CD4-positive, alpha-beta T cell treated with Interleukin-4 for 4 hours (primary cell): ENCODE measurements around the gene FAM234A.

Experiments
- DNase-seq: peaks from one replicate; pipeline ENCODE4 v3.0.0-alpha.2; 2020

The FAM234A gene

DNA sequence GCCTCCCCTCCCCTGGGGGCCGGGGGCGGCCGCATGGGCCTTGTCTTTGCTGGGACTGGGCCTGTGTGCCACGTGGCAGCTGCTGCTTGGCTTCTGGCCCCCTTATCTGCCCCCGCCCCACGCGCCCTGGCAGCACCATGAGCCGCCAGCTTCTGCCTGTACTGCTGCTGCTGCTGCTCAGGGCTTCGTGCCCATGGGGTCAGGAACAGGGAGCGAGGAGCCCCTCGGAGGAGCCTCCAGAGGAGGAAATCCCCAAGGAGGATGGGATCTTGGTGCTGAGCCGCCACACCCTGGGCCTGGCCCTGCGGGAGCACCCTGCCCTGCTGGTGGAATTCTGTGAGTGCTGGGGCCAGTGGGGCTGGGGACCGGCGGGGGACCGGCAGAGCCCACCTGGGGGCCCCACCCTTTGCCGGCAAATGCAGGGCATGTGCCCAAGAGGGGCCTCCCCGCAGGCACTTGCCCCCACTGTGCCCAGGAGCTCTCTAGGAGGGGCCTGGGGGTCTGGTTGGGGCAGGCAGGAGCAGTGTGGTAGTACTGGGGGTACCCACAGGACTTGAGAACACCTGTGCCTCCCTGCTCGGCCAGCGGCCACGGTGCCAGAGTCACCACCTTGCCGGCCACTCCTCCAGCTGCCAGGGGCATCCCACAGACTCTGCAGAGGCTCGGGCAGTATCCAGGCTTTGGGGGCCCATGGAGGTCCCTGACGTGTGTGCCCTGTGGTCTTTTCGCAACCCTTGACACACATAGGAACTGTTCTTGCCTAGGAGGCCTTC lies 48.6 kb downstream of the FAM234A start, which contains the start of gene PDIA2:
TSS of gene PDIA2 (plus strand) at position 132 of the 773 bp plus-strand sequence. CDS start at position 138, 6 bp downstream.
- DNase-seq: no peak

DNA sequence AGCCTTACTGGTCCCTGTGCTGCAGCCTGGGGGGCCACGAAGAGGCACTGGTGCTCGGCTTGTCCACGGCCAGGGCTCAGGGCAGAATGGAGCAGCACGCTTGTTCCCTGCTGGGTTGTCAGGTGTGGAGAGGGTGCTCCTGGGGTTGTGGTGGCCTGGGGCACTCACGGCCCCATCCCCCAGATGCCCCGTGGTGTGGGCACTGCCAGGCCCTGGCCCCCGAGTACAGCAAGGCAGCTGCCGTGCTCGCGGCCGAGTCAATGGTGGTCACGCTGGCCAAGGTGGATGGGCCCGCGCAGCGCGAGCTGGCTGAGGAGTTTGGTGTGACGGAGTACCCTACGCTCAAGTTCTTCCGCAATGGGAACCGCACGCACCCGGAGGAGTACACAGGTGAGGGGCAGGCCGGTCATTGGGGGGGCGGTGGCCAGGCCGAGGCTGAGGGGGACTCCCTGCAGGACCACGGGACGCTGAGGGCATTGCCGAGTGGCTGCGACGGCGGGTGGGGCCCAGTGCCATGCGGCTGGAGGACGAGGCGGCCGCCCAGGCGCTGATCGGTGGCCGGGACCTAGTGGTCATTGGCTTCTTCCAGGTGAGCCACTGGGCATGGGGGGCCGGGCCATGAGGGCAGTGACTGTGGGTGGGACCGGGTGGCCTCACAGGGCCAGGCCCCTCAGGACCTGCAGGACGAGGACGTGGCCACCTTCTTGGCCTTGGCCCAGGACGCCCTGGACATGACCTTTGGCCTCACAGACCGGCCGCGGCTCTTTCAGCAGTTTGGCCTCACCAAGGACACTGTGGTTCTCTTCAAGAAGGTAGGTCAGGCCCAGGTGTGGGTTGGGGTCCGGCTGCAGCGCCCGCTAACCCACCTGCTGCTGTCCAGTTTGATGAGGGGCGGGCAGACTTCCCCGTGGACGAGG lies 49.8 kb downstream of the FAM234A start:
- DNase-seq: no peak

DNA sequence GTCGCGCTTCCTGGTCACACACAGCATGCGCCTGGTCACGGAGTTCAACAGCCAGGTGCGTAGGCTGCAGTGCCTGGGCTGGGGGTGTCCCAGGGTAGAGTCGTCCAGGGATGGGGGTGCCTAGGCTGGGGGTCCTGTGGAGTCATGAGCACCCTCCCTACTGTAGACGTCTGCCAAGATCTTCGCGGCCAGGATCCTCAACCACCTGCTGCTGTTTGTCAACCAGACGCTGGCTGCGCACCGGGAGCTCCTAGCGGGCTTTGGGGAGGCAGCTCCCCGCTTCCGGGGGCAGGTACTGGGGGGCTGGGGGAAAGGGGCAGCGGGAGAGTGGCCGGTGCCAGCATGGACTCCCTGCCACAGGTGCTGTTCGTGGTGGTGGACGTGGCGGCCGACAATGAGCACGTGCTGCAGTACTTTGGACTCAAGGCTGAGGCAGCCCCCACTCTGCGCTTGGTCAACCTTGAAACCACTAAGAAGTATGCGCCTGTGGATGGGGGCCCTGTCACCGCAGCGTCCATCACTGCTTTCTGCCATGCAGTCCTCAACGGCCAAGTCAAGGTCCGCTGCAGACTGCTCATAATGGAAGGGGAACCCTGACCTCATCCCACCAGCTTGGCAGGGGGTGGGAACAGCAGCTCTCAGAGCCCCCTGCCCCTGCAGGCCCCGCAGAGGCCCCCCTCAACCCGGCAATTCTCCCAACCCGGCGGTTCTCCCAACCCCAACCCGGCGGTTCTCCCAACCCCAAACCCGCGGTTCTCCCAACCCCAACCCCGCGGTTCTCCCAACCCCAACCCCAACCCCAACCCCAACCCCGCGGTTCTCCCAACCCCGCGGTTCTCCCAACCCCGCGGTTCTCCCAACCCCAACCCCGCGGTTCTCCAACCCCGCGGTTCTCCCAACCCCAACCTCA lies 50.8 kb downstream of the FAM234A start:
- DNase-seq: no peak

DNA sequence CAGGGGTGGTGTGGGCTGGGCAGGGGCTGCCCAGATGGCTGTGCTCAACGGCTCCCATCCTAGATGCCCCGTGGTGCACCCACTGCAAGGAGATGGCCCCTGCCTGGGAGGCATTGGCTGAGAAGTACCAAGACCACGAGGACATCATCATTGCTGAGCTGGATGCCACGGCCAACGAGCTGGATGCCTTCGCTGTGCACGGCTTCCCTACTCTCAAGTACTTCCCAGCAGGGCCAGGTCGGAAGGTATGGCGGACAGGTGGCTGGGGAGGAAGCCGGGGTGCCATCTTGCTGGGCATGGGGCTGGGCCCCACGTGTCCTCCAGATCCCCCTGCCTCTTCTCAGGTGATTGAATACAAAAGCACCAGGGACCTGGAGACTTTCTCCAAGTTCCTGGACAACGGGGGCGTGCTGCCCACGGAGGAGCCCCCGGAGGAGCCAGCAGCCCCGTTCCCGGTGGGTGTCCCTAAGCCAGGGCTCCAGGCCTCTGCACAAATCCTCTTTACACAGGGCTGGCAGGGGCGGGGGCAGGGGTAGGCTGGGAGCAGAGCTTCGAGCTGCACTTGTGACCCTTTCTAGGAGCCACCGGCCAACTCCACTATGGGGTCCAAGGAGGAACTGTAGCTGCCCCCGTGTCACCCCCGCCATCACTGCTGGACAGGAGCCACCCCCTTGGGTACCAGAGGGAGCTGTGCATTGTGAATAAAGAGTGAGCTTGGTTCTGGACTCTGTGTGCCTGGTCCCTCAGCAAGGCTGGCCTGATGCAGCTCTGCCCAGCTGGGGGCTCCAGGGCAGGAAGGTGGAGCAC lies 52.1 kb downstream of the FAM234A start:
- no peak for DNase-seq

DNA sequence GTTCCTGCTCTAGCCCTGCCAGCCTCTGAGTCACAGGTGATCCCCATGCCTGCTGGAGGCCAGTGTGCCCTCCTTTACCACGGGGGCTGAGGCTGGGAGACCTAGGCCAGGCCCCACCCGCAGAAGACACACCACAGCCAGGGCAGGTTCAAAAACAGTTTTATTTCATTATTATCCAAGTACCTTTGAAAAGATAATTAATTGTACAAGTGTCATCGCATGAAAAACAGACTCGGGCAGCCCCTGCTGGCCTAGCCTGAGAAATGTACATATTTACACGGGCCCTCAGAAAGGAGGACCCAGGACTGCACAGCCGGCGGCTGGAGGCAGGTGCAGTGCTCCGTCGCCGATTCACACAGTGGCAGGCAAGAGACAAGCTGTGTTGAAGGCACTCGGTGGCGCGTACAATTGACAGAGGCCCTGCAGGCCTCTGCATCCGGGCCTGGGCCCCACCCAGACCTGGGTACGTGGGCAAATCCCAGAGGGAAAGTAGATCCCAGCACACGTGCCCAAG lies 52.7 kb downstream of the FAM234A start:
- DNase-seq: no peak

DNA sequence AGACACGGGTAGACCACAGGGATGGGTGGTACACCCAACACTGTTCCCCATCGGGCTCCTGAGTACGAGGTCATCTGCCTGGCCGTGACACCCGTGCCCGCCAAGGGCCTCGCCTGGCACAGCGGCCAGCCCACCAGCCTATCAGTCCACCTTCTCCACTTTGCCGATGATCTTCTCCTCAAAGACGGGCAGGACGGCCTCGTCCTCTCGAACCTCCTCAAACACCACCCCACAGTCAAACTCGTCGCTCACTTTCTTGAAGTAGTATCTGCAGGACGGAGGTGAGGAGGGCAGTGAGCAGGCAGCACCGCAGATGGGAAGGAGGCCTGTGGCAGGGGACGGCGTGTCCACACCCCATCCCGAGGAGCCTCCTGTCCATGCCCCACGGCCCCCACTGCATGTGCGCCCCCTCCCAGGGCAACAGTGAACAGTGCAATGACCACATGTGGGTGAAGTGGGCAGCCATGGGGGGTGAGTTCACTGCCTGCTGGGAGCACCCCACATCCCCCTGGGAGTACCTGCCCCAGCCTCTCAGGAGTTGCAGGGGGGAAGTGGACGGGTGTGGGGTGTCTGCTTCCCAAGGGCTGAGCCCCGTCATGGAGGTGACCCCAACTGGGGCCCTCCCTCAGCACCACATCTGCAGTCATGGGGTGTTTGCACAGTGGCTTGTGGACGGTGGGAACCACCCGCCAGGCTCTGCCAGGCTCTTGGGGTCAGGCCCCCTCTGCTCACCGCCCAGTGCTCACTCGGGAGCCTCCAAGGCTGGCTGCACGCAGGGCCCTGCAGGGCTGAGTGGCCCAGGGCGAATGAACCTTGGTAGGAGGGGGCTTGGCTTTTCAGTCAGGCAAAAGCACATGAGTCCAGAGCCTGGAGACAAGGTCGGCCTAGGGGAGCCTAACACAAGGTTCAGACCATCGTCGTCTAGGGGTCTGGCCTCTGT lies 53.6 kb downstream of the FAM234A start:
- no peak for DNase-seq

DNA sequence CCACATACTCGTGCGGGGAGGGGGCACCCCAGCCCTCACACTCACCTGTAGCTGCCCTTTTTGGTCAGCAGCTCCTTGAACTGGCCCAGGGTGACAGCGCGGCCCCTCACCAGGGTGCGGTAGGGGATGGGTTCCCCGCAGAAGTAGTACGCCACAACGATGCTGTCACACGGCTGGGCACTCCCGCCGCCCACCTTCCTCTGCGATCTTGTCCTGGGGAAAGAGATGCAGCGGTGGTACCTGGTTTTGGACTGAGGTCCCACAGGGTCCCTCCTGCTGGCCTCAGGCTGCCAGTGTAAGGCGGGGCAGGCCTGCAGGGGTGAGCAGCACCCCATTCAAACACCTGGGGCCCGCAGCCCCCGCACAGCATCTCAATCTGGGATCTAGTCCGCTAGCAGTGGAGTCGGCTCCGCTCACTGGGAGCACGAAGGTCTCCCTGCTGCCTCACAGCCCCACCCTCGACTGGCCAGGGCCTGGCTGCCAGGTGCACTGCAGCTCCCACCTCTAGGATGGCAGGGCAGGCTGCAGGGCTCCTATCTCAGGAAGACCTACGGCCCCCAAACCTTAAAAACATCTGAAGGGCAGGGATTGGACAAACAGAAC lies 54.9 kb downstream of the FAM234A start:
- no peak for DNase-seq

DNA sequence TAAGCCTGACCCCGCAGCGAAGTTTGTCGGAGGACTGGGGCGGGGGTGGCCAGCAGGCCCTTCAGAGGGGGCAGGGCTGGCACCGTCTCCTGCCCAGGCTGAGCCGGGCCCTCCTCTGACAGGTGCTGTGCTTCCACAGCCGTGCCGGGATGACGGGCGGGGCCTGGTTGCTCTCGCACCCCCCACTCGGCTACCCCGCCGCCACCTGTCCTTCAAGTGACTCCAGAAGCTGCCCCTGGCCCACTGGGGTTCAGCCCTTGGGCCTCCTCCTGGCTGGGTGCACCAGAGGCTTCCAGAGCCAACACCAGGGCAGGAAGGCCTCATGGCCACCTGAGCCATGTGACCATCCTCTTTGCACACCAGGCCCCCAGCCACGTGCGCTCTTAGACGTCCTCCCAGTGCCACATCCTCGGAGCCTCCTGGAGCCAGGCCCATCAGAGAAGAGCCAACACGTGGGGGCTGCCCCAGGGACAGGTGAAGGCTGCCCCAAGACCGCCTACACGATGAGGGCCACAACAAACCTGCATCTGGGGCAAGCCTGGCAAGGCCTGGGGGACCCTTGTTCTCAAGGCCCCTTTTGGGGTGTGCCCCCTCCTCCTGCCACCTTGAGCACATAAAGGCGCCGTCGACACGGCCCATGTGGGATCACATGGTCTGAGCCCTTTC lies 55.5 kb downstream of the FAM234A start:
- no peak for DNase-seq

DNA sequence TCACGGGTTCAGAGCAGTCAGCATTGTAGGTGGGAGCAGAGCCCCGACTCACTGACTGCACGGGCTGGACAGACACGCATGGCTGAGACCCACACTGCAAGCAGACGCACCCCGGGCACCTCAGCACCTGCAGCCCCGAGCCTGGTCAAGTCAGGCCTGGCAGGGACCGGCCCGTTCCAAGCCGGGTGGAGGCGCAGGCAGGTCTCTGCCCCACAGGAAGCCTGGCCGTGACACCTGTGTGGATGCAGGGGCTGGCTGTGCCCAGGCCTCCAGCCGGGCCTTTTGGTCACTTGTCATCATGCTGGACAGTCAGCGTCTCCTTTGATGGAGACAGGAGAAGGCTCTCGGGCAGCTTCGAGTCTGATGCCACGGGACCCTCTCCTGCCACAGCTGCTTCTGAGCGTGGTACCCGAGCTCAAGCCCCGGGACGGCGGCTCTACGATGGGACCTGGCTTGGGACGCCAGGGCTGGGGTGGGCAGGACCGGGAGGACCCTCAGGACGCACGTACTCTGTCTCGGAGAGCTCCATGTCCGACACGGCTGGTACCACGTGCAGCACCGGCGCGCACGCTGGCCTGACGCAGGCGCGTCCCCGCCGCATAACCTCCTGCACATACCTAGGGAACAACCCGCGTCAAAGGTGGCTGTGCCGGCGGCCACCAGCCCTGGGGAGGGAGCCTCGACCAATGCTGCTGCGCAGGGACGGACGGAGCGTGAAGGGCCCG lies 56.2 kb downstream of the FAM234A start:
- no peak for DNase-seq

DNA sequence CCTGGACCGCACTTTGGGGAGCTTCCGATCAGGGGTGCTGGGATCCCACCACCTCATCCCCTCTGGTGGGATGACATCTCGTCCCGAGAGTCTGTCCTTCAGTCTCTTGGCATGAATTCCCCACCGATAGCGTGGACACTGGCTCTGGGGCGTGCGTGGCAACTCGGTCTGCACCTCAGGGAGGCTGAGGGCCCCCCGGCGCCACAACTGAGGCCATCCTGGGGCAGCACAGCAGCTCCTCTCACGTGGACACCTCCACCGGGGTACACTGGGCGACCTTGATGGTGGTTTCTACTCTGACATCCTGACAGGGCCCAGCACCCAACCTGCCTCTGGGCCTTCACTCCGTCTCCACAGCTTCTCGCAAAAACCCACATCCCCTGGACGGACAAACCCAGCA lies 56.9 kb downstream of the FAM234A start:
- DNase-seq: no peak

DNA sequence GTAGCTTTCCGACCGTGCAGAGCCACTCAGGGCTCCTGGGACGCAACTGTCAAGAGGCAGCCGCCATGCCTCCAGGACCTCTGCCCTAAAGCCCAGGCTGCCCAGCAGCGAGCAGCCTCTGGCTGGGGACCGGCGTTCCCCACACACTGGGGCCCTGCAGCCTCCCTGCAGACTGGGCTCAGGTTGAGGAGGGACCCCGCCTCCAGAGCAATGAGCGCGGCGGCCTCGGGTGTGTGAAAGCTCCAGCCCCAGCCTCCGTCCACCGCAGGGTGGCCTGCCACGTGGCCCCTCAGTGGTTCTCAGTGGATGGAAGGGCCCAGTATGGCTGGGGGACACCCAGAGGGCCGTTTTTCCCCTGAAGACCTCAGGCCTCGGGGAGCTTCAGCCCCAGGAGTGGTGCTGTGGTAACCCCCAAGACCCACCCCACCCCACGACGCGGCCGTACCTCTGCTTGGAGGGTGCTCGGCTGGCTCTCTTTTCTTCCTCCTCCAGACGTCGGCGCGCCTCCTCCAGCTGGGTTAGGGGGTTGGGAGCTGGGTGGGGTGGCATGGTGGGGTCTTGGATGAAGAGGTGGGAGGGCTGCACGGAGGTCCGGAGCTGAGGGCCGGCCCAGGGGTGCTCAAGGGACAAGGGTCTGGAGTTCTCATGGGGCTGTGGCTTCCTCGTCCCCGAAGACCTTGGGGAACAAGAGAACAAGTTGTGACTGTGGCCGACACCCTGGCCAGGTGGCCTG lies 58.6 kb downstream of the FAM234A start:
- no peak for DNase-seq

DNA sequence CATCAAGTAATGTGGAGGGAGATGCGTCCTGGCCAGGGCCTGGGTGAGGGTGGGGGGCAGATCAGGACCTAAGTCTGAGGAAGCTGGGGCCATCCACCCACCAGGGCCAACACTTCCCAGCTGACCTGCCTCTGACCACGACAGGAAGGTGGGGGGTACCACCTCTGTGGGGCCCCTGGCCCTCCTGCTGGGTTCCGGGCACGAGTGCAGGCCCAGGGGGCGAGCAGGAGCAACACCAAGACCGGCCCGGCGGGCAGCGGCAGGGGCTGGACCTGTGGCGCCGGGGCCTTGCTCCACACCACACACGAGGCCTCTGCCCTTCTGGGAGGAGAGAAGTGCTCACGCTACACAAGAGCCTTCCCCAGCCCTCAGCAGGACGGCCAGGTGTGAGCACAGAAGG lies 61.7 kb downstream of the FAM234A start:
- no peak for DNase-seq

DNA sequence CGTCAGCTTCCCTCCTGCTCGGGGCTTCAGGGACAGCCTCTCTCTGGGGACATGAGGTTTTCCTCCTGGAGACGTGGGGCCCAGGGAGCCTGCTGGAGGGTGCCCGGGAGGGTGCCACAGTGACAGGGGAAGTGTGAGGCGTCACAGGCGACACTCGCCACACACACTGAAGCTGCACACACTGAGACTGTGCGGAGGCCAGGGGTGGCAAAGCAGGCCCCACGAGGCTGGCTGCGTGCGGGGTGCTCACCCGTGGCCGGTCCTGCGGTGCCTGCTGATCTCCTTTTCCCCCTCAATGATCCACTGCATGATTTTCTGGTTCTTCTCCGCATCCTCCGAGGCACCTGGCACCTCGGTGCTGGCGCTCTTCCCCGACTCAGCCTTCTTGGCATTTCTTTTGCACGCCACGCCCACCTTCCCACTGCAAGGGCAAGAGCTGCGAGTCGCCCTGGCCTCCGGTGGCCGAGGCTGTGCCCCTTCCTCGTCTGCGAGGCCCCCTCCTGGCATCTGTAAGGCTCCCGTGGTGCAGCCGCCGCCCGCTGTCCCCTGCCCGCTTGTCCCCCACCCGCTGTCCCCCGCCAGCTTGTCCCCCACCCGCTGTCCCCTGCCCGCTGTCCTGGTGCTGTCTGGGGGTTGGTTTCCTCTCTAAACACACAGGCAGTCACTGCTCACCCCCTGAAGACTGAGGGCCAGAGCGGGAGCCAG lies 62.3 kb downstream of the FAM234A start:
- no peak for DNase-seq

DNA sequence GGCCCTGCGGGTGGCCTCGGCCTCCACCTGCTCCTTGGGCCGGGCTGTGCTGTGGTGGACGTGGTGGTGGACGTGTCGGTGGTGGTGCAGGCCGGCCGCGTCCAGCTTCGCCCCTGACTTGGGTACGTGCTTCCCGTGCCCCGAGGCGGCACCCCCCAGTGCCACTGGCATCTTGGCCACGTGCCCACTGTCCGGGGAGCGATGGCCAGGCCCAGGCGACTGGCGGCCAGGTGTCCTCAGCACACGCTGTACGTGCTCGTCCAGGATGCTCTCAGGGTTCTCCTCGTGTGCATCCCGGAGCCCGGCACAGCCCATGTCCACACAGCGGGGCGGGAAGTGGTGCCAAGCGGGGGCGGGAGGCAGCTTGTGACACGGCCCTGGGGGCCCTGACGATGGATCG lies 63.2 kb downstream of the FAM234A start:
- no peak for DNase-seq

DNA sequence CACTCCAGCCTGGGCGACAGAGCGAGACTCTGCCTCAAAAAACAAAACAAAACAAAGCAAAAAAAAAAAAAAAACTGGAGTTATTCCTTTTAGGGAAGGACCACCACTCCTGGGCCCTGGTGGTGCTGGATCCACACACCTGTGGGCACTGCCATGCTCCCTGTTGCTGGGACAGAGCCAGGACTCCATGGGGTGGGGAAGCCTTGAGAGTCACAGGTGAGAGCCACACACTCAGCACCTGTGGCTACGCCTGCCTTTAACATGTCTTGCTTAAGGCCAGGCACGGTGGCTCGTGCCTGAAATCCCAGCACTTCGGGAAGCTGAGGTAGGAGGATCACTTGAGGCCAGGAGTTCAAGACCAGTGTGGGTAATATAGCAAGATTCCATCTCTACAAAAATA lies 66.6 kb downstream of the FAM234A start:
- no peak for DNase-seq

DNA sequence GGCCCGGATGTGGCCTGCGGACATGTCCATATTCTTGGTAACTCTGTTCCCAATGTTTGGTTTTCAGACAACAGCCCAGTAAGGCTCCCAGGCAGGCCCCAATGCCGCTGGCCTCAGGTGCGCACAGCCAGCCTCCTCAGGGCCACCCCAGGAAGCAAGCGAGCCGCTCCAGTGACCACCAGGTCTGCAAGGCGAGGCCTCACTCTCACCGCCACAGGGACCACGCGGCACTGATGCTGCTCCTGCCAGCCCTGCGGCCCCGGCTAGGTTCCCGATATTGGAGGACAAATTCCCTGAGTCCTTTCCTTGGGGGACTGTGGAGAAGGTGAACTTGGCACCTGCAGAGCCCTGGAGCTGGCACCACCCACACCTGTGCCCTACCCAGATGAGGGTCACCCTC lies 67.3 kb downstream of the FAM234A start:
- DNase-seq: no peak

DNA sequence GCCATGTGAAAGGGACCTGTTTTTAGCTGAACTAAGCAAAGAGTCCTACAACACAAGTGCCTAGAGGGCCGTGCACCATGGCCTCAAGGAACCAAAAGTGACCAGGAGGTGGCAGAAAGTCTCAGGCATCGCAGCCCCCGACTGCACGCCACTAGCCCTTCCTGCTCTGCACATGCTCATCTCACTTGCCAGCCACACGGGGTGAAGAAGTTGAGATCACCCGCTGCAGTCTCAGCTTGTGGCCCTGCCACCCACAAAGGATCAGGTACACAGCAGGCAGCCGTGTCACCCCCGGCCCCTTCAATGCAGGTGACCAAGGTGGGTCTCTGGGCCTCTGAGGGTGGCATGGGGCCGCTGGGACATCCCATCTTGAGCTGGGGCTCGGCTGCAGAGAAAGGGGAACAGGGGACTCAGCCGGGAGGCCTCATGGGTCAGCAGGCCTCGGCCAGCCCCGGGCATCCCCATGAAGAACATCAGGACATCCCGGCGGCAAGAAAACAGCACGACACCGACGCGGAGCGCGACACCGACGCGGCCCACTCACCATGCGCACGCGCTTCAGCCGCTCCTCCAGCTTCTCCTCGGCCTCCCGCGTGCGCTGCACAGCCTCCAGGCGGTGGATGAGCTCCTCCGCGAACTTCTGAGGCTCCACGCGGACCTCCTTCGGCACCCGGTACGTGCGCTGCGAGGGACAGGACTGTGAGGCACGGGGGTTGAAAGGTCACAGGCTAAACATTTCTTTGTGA lies 69.3 kb downstream of the FAM234A start:
- DNase-seq: no peak
